ENCODE data around the gene ITGA11.

Gene ITGA11

DNA sequence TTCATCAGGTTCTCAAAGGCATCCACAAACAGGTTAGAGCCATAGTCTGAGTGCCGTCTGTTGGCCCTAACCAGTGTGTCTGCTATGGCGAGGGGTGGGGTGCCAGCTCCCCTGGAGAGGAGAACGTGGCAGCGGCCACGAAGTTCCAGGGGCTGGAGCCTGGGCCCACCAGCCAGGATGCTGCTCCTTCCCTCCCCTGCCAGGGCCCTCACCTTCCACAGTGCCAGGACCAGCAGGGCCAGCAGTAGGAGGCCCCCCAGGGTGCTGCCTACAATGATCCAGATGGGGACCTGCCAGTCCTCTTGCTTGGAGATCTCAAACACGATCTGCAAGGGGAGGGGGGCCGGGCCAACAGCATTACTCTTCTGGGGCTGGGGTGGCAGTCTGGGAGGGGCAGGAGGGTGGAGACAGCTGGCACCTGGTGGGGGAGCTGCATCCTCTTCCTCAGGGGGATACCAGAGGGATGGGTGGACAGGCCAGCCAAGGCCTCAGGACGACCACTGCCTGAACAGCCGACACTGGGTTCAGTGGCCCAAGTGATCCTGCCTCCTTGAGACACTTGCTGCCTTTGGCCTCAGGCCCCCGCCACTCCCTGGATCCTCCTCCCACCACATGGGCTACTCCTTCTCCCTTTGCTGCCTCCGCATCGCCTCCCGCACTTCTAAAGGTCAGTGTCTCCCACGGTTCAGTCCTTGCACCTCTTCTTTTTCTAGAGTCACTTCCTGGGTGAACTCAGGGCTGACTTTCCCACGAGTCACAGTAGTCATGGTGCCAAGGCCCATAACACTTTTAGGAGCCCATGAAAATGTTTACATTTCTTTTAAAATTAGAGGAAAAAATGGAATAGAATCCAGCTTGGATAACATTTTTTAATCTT lies 128.2 kb downstream of the ITGA11 start:
- TF ChIP-seq, protein P1, sequence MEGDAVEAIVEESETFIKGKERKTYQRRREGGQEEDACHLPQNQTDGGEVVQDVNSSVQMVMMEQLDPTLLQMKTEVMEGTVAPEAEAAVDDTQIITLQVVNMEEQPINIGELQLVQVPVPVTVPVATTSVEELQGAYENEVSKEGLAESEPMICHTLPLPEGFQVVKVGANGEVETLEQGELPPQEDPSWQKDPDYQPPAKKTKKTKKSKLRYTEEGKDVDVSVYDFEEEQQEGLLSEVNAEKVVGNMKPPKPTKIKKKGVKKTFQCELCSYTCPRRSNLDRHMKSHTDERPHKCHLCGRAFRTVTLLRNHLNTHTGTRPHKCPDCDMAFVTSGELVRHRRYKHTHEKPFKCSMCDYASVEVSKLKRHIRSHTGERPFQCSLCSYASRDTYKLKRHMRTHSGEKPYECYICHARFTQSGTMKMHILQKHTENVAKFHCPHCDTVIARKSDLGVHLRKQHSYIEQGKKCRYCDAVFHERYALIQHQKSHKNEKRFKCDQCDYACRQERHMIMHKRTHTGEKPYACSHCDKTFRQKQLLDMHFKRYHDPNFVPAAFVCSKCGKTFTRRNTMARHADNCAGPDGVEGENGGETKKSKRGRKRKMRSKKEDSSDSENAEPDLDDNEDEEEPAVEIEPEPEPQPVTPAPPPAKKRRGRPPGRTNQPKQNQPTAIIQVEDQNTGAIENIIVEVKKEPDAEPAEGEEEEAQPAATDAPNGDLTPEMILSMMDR (IDR thresholded peaks at IDR 0.05; ENCODE audit: low read depth, low read length, missing control alignments) = no peak
- H3K4me3 ChIP-seq (ENCODE audit: low read depth, low read length) = no peak overlapping the region
- DNase-seq (ENCODE audit: low read depth) = no peak

DNA sequence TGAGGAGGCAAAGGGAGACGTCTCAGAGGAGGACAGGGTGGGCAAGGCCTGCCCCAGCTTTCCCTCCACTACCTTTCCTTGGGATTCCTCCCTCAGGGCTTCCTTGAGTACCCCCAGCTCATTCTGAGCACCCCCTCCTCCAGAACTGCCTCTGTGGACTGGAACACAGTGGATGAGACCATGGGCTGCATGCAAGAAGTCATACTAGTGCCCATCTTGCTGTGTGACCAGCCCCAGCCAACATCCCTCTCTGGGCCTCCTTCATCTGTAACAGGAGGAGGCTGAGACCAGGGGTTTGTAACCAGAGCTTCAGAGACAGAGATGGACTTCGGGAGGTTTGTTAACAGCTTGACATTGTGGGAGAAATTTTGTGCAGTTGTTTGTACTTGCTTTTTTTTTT lies 128.8 kb downstream of the ITGA11 start:
- no peak for DNase-seq (ENCODE audit: low read depth)
- TF ChIP-seq, protein P1 (IDR thresholded peaks at IDR 0.05; ENCODE audit: low read depth, low read length, missing control alignments) = no peak
- H3K4me3 ChIP-seq (ENCODE audit: low read depth, low read length) = no peak overlapping the region

DNA sequence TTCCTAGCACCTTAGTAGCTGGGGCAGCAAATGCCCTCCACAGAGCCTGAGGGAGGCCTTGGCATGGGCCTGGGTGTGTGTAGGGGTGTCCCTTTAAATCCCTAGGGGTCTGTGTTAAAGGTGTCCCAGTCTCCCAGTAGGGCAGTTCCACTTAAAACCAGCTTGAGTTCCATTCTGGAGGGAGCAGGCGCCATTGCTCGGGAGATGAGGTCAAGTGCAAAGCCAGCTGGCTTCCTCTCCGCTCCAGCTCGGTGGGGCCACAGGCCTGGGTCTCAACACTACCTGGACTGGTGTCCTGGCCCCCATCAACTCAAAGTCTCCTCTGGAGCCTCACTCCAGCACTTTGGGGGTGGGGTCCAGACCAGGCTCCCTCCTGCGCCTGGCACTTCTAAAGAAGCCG lies 129.2 kb downstream of the ITGA11 start:
- TF ChIP-seq, protein P1 (IDR thresholded peaks at IDR 0.05; ENCODE audit: low read depth, low read length, missing control alignments) = no peak
- H3K4me3 ChIP-seq (ENCODE audit: low read depth, low read length) = no peak overlapping the region

DNA sequence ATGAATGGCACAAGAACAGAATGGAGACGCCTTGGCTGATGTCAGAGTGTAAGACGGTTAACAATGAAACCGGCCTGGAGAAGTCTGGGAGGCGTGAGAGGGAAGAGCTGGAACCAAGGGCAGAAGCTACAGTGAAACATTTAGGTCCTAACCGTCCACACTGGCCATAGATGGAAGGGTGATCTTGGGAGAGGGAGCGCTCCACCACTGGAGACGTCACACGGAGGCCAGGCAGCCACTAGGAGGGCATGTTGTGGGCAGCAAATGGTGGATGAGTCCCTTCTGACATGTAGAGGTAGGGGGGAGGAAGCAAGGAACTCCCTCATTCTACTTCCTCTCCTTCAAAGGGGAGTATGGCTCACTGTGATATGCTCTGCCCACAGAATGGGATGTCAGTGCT lies 130.7 kb downstream of the ITGA11 start:
- TF ChIP-seq, protein P1 (IDR thresholded peaks at IDR 0.05; ENCODE audit: low read depth, low read length, missing control alignments) = no peak
- no peak overlapping the region for H3K4me3 ChIP-seq (ENCODE audit: low read depth, low read length)
- no peak for DNase-seq (ENCODE audit: low read depth)

More for the DNA sequence above, 129.2 kb downstream of the ITGA11 start:
- DNase-seq (ENCODE audit: low read depth) = no peak

DNA sequence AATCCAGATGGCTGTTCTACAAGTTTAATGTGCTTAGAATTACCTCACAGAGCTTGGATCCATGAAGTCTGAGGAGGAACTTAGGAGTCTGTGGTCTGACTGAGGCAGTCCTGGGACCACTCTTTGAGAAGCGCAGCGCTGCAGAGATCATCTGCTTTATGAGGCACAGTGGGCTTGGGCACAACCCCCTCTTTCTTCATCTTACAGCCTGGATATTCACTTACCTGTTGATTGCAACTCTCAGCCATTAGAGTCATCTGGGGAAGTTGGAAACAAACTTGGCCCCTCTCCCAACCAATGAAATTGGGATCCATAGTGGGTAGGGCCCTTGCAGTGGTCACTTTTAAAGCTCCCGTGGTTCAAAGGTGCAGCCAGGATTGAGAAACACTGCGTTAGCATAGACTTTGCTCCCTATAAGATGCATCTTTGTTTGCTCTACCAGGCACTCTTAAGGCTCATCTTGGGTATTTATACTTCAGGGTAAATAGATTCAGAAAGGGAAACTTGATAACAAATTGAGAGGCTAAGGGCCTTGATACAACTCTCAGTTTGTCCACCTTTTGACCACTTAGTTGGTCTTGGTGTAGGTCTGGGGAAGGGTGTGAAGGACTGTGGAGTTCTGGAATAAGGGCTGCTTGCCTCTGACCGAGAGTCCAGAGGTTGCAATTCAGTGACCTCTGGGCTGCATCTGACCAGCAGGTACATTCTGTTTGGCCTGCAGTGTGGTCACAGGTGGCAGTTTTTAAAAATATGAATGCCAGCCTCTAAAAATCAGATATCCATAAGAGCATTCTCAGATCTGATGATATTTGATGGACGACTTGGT lies 131.6 kb downstream of the ITGA11 start:
- no peak overlapping the region for H3K4me3 ChIP-seq (ENCODE audit: low read depth, low read length)
- TF ChIP-seq, protein P1 (IDR thresholded peaks at IDR 0.05; ENCODE audit: low read depth, low read length, missing control alignments) = no peak
- no peak for DNase-seq (ENCODE audit: low read depth)

DNA sequence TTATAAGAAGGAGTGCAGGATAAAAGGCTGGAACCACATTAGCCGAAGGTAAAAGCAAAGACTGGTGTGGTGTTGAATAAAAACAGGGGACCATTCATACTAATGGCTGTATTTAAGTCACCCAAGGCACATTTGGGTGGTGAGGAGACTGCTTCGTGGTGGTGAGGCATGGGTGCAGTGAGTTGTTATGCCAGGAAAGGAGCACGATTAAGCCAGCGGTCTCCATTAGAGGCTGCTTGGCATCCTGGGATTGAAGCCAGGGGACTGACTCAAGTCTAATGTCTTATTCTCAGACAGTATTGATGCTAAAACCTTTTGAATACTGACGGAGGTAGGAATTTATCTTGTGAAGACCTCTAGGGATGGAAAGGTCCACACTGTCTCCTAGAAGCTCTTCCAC lies 132.5 kb downstream of the ITGA11 start:
- no peak overlapping the region for H3K4me3 ChIP-seq (ENCODE audit: low read depth, low read length)
- no peak for DNase-seq (ENCODE audit: low read depth)
- TF ChIP-seq, protein P1 (IDR thresholded peaks at IDR 0.05; ENCODE audit: low read depth, low read length, missing control alignments) = no peak

Measured in GM12864 (cell line).